Psoas muscle (tissue), 8 donors: Measurements from ENCODE around the gene OCA2. TPM values are rescaled to one million over a fixed set of nuclear protein-coding genes. Genes with fewer than 3 reads are reported as not detected.

ENCODE experiments used
- ATAC-seq, 4 donors: fragments of 200-7000 bp; cut with Tn5 transposase; one replicate each; pipeline ENCODE4 v1.9.1; 2020; ENCODE audit warnings: moderate library complexity in 3 of 4, mild to moderate bottlenecking in 2 of 4
- DNase-seq, 2 donors: peaks; one replicate each; pipeline ENCODE4 v3.0.0-alpha.2; 2020
- H3K27ac ChIP-seq: fragments of 200-600 bp; one replicate; pipeline ENCODE4 v1.8.0; 2022
- H3K27me3 ChIP-seq, 3 donors: fragments of 200-600 bp in 1 of 3; one replicate each; pipeline versions ENCODE4 v1.6.1 to v1.8.0; 2013 to 2022; ENCODE audit warnings: low read length in 2 of 3, mild to moderate bottlenecking in 2 of 3, moderate library complexity in 1 of 3; ENCODE audit not compliant: insufficient read depth in 3 of 3
- H3K36me3 ChIP-seq, 2 donors: fragments of 200-600 bp in 1 of 2; one replicate each; pipeline versions ENCODE4 v1.6.1 to v1.8.0; 2013 to 2022; ENCODE audit warnings: low read depth in 1 of 2, mild to moderate bottlenecking in 1 of 2, moderate library complexity in 1 of 2; ENCODE audit not compliant: insufficient read depth in 1 of 2
- H3K4me1 ChIP-seq: fragments of 200-600 bp; one replicate; pipeline ENCODE4 v1.8.0; 2022
- H3K4me3 ChIP-seq: fragments of 200-600 bp; one replicate; pipeline ENCODE4 v1.8.0; 2022; ENCODE audit warnings: mild to moderate bottlenecking
- H3K9me3 ChIP-seq: fragments of 200-600 bp; one replicate; pipeline ENCODE4 v1.8.0; 2022
- CTCF ChIP-seq: fragments of 200-600 bp; IDR thresholded peaks from one replicate; pipeline ENCODE4 v1.8.0; 2022; ENCODE audit warnings: antibody characterized with exemption
- WGBS, 3 donors: extraction: QIAGEN DNeasy Blood & Tissue Kit; methylation state at CpG; one replicate each; pipeline versions ENCODE4 v1.1.6 to v1.1.7; 2013; 5-methylcytosine and 5-hydroxymethylcytosine counted together
- intact Hi-C, 2 donors: fragments of 100-400 bp; cut with DNase I; formaldehyde crosslinking; loops; one replicate each; pipeline versions ENCODE4 v1.11.0 to v1.14.2; 2022
- polyA plus RNA-seq, 3 donors: library from polyadenylated mRNA; stranded (reverse); fragments of 200-250 nt; gene quantifications; one replicate each; pipeline ENCODE4 v1.2.3, GENCODE V29; 2013
- total RNA-seq, 4 donors: library from RNA; stranded (reverse); fragmentation: NEBNext Ultra II Directional in 2 of 4; extraction: Animal tissue kit (Norgen Biotek cat#: 25700) in 2 of 4; gene quantifications; one replicate each; pipeline versions ENCODE4 v1.2.1 to v1.2.4, GENCODE V29; 2021 to 2023
- donor health status: healthy with polysubstance abuse.
- donor health status: DM: no; HTN: no; CAD: no; lungs with moderate emphysema.
- donor health status: Bipolar disorder and iron deficiency.
- donor health status: healthy.
- donor health status: DM: yes; HTN: yes; CAD: no.
- donor health status: DM: no; HTN: no; CAD: no.
- donor health status: DM: no; HTN: no; CAD: no.
- donor health status: DM: yes; HTN: yes; CAD: no.

OCA2 gene
- total and polyA plus RNA-seq, 7 donors, result 0.03 to 0.52 (median 0.17) TPM; not detected in 2

- intact Hi-C loops, result no loop called here
- Histone ChIP-seq H3K36me3 (no peaks in the 10 kb centered on the region), H3K27ac (no peak overlapping the region), H3K4me3 (no peak overlapping the region), H3K9me3 (no peaks in the 10 kb centered on the region), H3K27me3 (no peaks in the 10 kb centered on the region), H3K4me1 (no peaks in the 10 kb centered on the region)
- TF ChIP-seq CTCF, result no peak
- no peak for ATAC-seq
- no peak for DNase-seq
- 90 to 96% (median 94%) methylated on average over 9 of the region's 9 CpGs for WGBS, 3 donors
Measured at GRCh38 chr15:27983496-27983895, 115.6 kb downstream of the OCA2 start.

- Histone ChIP-seq H3K4me1 (no peaks in the 10 kb centered on the region), H3K4me3 (no peak overlapping the region), H3K27ac (no peak overlapping the region), H3K36me3 (no peaks in the 10 kb centered on the region), H3K9me3 (no peaks in the 10 kb centered on the region), H3K27me3 (no peaks in the 10 kb centered on the region)
- DNase-seq, result no peak
- 48 to 60% (median 50%) methylated on average over 4 of the region's 4 CpGs for WGBS, 3 donors
- ATAC-seq, result no peak
- no peak for TF ChIP-seq CTCF
- intact Hi-C loops, result no loop called here
Measured at GRCh38 chr15:27977696-27978095, 121.4 kb downstream of the OCA2 start.

- ATAC-seq (no peak), DNase-seq (no peak)
- Histone ChIP-seq H3K27ac (no peak overlapping the region), H3K4me1 (no peaks in the 10 kb centered on the region), H3K4me3 (no peak overlapping the region), H3K9me3 (no peaks in the 10 kb centered on the region), H3K27me3 (no peaks in the 10 kb centered on the region), H3K36me3 (no peaks in the 10 kb centered on the region)
- intact Hi-C loops, result no loop called here
- no peak for TF ChIP-seq CTCF
Measured at GRCh38 chr15:27973886-27974285, 125.2 kb downstream of the OCA2 start.

GRCh38 chr15:27970661-27971392 lies 128.3 kb downstream of the OCA2 start:
- Histone ChIP-seq H3K27me3 (no peaks in the 10 kb centered on the region), H3K36me3 (no peaks in the 10 kb centered on the region), H3K4me1 (no peaks in the 10 kb centered on the region), H3K27ac (no peak overlapping the region), H3K9me3 (no peaks in the 10 kb centered on the region), H3K4me3 (no peak overlapping the region)
- intact Hi-C loops, result no loop called here
- TF ChIP-seq CTCF, result no peak
- 86 to 90% (median 86%) methylated on average over 24 of the region's 24 CpGs for WGBS, 3 donors
- DNase-seq, result no peak
- ATAC-seq, result no peak

GRCh38 chr15:27967541-27967940 lies 131.6 kb downstream of the OCA2 start:
- intact Hi-C loops, result no loop called here
- H3K27ac ChIP-seq, result no peak overlapping the region
- WGBS, 3 donors, result 83 to 88% (median 86%) methylated on average over 13 of the region's 13 CpGs

More at GRCh38 chr15:27967541-27967940, 131.6 kb downstream of the OCA2 start:
- DNase-seq (no peak), ATAC-seq (no peak)
- no peaks in the 10 kb centered on the region for H3K27me3 ChIP-seq
- TF ChIP-seq CTCF, result no peak
- H3K36me3 ChIP-seq, result no peaks in the 10 kb centered on the region
- no peak overlapping the region for H3K4me3 ChIP-seq
- H3K9me3 ChIP-seq, result no peaks in the 10 kb centered on the region
- H3K4me1 ChIP-seq, result no peaks in the 10 kb centered on the region
